GM19467 (cell line): Measurements from ENCODE around the gene LRWD1.
"Not testable (repeated sequence)": the region's sequence is repeated elsewhere in the genome, so short reads cannot be mapped to it uniquely, and the experiment has no call there.

Source experiments
- ATAC-seq: cut with Tn5 transposase; IDR thresholded peaks from one replicate; pipeline ENCODE4 v1.9.1; 2021; ENCODE audit warnings: mild to moderate bottlenecking, moderate library complexity; ENCODE audit not compliant: unreplicated experiment

The LRWD1 gene

GRCh38 chr7:102493220-102493935 lies 28.6 kb downstream of the LRWD1 start:
- ATAC-seq: peak; percentile 42

GRCh38 chr7:102494026-102494425 lies 29.2 kb downstream of the LRWD1 start:
- ATAC-seq: not testable (repeated sequence)

DNA sequence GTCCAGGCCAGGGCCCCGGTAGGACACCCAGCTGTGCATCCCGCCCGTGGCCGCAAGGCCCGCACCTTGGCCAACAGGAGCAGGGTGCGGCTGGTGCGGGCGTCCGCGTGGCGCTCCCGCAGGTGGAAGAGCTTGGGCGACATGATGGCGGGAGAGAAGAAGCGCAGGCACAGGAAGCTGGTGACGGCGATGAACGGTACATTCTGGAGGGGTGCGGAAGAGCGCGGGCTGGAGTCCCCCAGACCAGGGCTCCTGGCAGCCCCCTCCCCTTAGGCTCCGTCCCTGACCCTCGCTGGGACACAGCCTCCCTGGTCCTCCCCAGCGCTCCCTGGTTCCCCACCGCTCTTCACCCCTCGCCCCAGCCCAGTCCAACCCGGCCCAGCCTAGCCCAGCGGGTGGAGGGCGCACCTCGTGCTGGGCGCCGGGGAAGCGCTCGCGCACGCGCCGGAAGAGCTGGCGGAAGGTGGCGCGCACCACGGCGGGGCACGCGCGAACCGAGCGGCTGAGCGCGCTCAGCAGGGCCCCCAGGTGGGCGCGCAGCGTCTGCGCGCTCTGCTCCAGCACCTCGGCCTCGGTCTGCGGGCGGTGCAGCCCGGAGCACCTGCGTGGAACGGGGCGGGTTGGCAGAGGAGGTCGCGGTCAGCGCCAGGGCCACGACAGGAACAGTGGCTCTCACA lies 29.8 kb downstream of the LRWD1 start:
- peak; percentile 66 for ATAC-seq

- ATAC-seq: not testable (repeated sequence)
Measured at GRCh38 chr7:102496861-102497260, 32.1 kb downstream of the LRWD1 start.

DNA sequence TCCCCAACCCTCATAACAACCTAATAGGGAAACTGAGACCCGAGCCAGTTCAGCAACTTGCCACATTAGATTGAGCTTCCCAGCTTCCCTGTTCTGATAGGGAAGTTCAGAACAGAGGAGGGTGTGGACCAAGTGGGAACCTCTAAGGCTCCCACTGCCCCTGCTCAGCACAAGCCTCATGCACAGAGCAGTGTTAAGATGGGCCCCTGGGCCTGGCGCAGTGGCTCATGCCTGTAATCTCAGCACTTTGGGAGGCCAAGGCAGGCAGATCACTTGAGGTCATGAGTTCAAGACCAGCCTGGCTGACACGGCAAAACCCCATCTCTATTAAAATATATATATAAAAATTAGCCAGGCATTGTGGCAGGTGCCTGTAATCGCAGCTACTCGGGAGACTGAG lies 32.5 kb downstream of the LRWD1 start:
- ATAC-seq: not testable (repeated sequence)

DNA sequence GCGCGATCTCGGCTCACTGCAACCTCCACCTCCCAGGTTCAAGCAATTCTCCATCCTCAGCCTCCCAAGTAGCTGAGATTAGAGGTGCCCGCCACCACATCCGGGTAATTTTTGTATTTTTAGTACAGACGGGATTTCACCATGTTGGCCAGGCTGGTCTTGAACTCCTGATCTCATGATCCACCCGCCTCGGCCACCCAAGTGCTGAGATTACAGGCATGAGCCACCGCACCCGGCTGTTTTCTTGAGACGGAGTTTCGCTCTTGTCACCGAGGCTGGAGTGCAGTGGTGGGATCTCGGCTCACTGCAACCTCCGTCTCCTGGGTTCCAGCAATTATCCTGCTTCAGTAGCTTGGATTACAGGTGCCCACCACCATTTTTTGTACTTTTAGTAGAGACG lies 33.5 kb downstream of the LRWD1 start:
- not testable (repeated sequence) for ATAC-seq

- not testable (repeated sequence) for ATAC-seq
Measured at GRCh38 chr7:102503141-102503540, 38.4 kb downstream of the LRWD1 start.

GRCh38 chr7:102505298-102506185 lies 40.8 kb downstream of the LRWD1 start:
- not testable (repeated sequence) for ATAC-seq

DNA sequence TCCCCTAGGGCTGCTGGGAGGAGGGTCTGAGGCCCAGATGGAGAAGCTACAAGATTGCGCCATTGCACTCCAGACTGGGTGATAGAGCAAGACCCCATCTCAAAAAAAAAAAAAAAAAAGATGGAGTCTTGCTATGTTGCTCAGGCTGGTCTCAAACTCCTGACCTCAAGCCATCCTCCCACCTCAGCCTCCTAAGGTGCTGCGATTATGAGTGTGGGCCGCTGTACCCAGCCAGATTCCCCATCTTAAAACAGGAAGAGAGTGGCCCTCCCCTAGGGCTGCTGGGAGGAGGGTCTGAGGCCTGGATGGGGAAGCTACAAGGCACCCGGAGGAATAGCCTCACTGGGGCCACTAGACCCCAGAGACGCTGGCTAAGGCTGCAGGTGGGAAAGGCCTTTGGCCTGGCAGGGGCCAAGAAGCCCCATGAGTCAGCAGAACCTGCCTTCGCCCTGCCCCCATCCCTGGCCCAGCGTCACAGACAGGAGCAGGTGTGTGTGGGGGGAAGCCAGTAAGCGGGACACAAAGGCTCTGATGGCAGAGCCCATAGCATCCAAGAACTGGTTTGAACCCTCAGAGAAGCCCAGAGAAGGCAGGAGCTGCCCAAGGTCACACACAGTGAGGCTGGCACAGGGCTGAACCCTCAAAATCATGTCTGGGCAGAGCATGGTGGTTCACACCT lies 42.8 kb downstream of the LRWD1 start:
- not testable (repeated sequence) for ATAC-seq

- not testable (repeated sequence) for ATAC-seq
Measured at GRCh38 chr7:102510575-102510974, 45.8 kb downstream of the LRWD1 start.

DNA sequence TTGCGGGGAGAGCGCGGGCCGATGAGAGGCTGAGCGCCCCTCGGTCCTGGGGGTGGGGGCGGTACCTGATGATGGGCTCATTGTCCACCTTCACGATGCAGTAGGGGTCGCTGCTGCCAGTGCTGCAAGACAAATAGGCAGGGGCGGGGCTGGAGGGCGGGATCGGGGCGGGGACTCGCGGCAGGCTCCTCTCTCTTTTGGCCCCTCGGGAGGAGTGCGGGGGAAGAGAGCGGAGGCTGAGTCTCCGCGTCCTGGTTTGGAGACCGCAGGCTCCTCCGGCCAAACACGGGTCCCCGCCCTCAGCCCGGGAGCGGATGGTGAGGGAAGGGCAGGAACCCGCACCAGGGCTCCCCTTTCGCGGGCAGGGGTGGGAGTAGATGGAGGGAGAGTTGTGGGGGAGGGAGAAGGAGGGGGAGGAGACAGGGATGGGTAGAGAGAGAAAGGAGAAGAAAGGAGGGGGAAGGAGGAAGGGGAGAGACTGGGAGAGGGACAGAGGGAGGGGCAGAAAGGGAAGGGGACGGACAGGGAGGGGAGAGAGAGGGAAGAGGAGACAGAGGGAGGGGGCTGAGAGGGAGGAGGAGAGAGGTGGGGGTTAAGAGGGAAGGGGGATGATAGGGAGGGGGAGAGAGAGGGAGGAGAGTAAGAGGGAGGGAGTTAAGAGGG lies 47.2 kb downstream of the LRWD1 start:
- peak; percentile 32 for ATAC-seq

DNA sequence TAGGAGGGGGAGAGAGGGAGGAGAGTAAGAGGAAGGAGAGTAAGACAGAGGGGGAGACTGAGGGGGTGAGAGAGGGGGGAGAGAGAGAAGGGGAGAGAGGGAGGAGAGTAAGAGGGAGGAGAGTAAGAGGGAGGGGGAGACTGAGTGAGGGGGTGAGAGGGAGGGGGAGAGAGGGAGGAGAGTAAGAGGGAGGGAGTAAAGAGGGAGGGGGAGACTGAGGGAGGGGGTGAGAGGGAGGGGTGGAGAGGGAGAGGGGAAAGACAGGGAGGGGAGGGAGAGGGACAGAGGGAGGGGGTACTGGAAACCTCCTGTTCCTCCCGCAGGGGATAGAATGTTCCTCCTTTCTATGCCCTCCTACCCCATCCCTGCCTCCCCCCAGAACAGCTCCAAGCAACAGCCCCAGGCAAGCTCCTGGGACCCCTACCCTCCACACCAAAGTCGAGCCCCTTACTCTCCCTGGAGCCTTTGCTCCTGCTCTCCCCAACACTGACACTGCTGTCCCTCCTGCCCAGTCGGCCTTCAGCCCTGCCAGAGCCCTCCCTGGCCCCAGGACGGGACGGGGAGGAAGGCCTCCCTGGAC lies 47.9 kb downstream of the LRWD1 start:
- ATAC-seq: not testable (repeated sequence)

- ATAC-seq: peak; percentile 53
Measured at GRCh38 chr7:102514881-102515721, 50.3 kb downstream of the LRWD1 start.

DNA sequence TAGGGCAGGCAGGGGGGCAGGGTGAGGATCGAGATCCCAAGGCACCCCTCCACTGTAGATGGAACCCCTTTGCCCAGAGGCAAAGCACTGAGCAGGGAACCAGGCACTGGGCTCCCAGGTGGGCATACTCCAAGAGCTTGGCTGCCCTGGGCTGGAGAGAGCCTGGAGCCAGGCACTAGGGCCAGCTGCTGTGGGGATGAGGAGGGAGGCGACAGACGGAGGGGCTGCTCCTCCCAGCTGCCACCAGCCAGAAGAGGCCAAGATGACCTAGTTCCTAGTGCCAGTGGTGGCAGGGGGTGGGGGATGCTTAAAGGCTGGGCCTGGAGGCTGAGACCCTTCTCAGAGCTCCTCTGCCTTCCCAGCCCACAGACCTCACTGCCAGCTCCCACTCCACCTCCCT lies 51.1 kb downstream of the LRWD1 start:
- ATAC-seq: not testable (repeated sequence)

DNA sequence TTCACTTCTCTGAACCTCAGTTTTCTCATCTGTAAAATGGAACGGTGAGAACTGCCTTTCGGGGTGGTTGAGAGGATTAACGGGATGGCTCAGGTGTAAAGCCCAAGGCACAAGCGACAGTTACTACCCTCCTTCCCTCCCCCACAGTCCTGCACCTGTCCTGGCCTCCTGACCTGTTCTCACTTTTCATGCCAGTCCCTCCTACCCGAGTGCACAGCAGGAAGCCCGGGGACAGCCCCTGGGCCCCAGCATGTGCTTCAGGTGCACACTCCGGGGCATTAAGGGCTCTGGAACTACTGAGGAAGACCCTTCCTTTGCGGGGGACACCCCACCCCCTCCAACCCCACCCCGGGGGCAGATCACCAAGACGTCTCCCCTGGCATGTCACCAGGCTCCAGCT lies 52.2 kb downstream of the LRWD1 start:
- not testable (repeated sequence) for ATAC-seq

DNA sequence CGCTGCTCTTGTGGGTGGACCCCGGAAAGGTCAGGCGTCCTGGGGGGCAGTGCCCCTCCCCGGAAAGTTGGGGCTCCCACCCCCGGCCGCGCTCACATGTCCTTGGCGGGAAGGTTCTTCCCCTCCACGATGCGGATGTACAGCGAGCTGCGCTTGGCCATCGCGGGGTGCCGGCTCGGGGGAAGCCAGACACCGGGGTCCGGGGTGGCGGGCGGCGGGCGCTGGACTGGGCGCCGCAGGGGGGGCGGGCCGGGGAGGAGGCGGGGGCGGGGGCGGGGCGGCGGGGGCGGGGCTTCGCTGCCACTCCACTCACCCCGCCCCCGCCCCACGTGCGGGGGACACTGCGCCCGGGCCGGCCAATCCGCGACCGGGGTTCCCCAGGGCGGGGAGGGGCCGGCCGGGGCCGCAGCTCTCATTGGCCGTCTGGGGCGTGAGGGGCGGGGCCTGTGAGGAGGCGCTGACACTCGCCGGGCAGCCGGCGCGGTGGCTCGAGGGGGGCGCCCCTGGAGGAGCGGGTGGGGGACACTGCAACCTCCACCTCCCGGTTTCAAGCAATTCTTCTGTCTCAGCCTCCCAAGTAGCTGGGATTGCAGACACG lies 52.9 kb downstream of the LRWD1 start, which contains the start of gene RASA4B:
RASA4B (minus strand) TSS at position 228 of the 598 bp plus-strand sequence; CDS start at position 161, 67 bp downstream.
- ATAC-seq: peak; percentile 71

DNA sequence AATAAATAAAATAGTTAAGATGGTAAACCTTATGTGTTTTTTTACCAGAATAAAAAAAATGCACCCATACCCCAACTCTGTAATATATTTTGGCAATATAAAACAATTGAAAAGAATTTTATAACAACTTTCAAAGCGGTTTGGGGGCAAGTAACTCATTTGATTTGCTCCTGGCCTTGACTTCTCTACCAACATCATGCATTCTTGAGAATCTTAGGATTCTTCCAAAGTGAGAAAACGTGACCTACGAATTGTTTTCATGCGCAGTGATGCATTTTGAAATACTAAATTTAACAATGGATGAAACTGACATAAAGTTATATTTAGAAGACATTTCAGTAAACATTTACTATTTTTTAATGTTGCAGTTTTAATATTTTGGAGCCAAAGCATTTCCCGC lies 56.0 kb downstream of the LRWD1 start:
- ATAC-seq: not testable (repeated sequence)
